HG03442 (cell line): Measurements from ENCODE around the gene PTGFRN.

Source experiments
- ATAC-seq: cut with Tn5 transposase; IDR thresholded peaks from one replicate; pipeline ENCODE4 v1.9.1; 2021; ENCODE audit warnings: mild to moderate bottlenecking, moderate library complexity; ENCODE audit not compliant: unreplicated experiment

Gene PTGFRN

DNA sequence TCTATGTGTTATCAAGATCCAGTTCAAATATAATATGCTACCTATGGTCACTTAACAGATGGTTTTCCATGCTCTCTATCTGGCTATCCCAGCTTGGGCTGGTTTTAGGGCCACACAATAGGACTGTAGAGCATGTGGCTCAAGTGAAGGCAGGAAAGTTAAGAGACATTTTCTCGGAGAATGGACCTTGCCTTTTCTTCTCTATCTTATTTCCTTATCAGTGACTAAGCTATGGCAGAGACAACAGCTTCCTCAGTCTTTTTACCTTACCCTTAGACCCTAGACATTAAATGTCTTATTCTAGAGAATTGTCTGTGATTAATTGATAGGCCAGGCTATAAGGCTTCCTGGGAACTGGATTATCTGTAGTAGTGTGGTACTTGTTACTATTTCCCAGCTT is 120.0 kb downstream of the PTGFRN start:
- no peak for ATAC-seq

- no peak for ATAC-seq
These were observed 120.7 kb downstream of the PTGFRN start for GRCh38 chr1:117030271-117030877.

GRCh38 chr1:117032266-117032665 is 122.5 kb downstream of the PTGFRN start:
- no peak for ATAC-seq

DNA sequence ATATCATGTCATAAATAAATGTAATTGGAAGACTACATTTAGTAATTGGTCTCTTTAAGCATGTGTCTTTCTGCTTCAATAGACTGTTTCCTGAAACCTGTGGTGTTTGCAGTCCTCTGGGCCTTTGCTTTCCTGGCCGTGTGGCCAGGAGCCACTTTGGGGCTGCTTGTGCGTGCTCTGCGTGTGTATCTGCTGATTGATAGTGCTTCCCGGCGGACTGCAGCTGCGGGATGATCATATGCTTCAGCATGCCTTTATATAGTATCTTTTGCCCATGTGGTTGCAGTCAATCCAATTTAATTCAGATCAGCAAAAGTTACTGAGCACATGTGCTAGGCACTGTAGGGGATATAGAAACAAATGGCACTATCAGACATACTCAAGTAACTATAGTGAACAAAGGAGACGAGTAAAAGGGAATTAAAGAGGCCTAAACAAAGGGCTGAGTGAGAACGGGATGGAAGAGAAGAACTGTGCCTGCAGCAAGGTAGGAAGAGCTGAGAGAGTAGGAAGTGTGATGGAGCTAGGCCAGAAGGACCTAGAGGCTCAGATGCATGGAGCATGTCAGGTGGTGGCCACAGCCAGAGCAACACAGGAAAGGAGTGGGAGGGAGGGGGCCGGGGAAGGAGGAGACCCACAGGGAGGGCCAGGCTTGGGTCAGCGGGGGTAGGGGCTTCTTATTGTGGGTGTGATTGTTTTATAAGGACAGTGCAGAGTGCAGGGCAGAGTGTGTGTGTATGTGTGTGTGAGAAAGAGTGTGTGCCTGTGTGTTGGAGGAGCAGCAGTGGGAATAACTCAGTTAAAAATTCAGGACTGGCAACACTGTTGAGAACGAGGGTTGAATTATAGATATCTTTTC is 123.2 kb downstream of the PTGFRN start:
- no peak for ATAC-seq

- ATAC-seq = no peak
These were observed 124.1 kb downstream of the PTGFRN start for GRCh38 chr1:117033772-117034171.

DNA sequence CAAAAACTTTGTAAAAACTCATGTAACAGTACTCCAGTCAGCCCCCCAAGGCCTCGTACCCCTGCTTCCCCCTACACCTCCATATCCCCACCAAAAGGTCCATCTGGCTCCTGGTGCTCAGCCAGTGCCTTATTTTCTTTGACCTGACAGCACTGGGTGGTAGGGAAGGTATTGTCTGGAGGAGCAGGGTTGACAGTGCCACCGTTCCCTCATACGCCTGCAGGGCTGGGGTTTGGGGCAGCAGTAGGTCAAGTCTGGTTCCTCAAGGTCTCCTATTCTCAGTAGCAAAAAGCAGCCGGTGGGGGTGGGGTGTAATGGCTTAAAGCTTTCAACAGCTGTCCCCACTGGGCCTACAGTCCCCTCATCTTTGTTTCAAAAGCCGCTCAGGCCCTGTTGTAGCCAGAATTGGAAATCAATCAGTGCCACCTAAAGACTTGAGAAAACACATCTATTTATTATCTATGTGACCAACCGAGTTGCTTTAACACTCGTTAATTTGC is 125.1 kb downstream of the PTGFRN start:
- no peak for ATAC-seq

DNA sequence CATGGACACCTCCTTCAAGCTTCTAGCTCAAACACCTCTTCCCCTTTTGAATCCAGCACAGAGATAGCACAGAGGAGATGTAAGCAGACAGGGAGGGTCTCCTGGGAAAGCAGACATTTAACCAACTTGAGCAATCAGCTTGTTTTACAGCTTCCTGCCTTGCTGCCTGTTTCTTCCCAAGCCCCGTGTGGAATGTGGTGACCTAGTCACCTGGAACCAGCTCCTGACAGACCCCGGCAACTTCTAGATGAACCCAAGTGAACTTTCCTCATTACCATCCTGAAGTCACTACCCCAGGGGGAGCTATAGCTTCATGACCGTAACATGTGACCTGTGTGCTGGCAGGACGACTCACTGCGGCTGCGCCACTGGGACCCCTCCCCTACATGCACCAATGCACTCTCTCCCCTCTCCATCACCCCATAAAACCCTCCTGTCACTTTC is 126.3 kb downstream of the PTGFRN start:
- ATAC-seq = no peak

GRCh38 chr1:117037802-117038201 is 128.1 kb downstream of the PTGFRN start:
- ATAC-seq = no peak

DNA sequence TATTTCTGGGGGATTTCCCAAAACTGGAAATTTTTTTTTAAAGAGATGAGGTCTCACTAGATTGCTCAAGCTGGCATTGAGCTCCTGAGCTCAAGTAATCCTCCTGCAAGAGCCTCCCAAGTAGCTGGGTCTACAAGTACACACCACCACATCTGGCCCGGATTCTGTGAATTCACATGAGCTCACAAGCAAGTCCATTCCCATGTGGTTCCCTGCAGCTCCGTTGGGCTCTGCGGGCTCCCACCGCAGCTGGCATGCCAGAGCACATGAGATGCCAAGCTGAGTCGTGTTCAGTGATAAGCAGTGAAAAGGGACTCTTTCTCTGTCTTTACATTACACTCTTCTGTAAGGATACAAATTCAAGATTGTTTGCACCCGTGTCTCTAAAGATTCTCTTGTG is 128.5 kb downstream of the PTGFRN start:
- ATAC-seq = no peak
